ENCODE measurements around the gene LHFPL6. TPM values are rescaled to one million over a fixed set of nuclear protein-coding genes. Genes with fewer than 3 reads are reported as not detected.
"Not testable (repeated sequence)": the region's sequence is repeated elsewhere in the genome, so short reads cannot be mapped to it uniquely, and the experiment has no call there.

LHFPL6 gene
- total and polyA plus RNA-seq, 7 experiments from 2014 or later, result 0.92 TPM; not detected in 6

DNA sequence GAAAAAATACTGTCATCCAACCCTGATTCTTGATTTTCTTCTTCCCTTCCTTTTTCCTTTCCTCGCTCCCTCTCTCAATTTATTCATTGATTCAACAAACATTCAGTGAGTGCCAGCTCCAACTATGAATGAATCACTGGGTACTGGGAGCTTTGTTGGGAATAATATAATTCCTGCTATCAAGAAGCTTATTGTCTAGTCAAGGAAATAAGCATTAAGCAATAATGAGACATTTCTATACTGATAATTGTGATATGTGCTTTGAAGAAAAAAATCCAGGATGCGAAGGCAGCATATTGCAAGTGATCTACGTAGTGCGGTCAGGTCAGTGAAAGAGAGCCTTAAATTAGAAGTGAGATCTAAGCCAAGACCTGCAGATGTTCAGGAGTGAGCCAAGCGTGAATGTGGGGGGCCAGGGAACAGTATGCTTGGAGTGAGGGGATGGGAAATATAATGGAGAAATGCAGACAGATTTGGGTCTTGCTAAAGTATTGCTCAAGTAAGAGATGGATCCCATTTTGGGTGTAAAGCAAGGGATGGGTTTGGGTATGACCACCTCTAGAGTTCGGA, 253.5 kb downstream of the LHFPL6 start:
- H3K27ac Mint-ChIP-seq, result no peak overlapping the region
- ATAC-seq, result no peak
- intact Hi-C loops (cut with micrococcal nuclease), result no loop called here

DNA sequence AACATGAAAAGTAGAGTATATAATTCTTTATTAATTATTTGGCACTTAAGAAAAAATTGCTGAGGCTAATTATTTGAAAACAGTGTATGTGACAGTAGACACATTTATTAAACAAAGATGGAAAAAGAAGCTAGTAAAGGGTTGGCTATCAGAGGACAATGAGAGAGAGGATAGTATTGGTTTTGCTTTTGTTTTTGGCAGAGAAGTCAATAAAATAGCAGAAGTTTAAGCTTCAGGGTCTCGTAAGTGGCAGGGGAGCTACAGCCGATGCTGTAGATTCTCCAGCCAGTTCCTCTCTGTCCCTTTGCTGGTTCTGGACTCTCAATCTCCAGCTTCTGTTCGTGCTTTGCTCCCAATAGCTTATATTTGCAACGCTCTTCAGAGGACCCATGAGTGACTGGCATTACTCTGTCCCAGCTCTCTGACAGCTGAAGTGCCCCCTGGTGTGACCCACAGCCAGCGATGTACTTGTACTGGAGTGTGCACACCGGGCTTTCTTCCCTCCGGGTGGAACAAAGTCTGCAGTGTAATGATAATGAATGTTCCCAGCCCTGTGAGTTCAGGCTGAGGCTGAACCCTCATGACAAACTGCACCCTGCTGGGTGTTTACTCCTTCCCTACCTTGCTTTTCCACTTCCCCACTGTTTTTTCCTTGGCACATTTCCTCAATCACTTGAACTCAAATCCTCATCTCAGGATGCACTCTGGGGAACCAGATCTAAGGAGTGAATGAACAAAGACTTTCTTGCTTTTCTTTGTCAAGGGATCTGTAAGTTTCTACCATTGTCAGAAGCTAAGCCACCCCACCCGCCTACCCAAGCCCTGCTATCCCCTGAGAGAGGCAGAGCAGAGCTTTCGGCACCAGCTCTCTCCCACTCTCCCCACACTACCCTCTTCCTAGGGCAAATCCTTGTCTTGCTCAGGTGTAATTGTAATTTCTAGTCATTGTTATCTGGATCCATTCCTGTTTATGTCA, 254.8 kb downstream of the LHFPL6 start:
- intact Hi-C loops (cut with micrococcal nuclease), result no loop called here
- H3K9me3 Mint-ChIP-seq, result no peaks in the 10 kb centered on the region
- ChIA-PET POLR2A (no interaction called here), CTCF (no interaction called here)
- H3K4me1 ChIP-seq (ENCODE audit: control insufficient read depth in 2 of 2, insufficient read depth in 2 of 2, low read length in 2 of 2), result no peaks in the 10 kb centered on the region
- no peaks in the 10 kb centered on the region for H3K27me3 ChIP-seq (ENCODE audit: control insufficient read depth in 2 of 2, insufficient read depth in 2 of 2, low read length in 2 of 2)
- no peaks in the 10 kb centered on the region for H3K36me3 ChIP-seq (ENCODE audit: control insufficient read depth in 2 of 3, insufficient read depth in 3 of 3, low read length in 3 of 3)
- H3K27me3 Mint-ChIP-seq, result peaks cover 2 to 42% (median 30%) of the 10 kb centered on the region in 5 donors
- no peak for DNase-seq
- H3K27ac Mint-ChIP-seq, result no peak overlapping the region
- H3K4me1 Mint-ChIP-seq, result peaks cover 0 to 5% (median 0%) of the 10 kb centered on the region in 7 donors
- no peak overlapping the region for H3K4me3 ChIP-seq (ENCODE audit: low read length)
- H3K4me3 Mint-ChIP-seq, result no peak overlapping the region
- ATAC-seq, result no peak
- H3K9me3 ChIP-seq (ENCODE audit: control insufficient read depth in 2 of 3, low read length in 3 of 3), result no peaks in the 10 kb centered on the region
- no peaks in the 10 kb centered on the region for H3K36me3 Mint-ChIP-seq
- H3K27ac ChIP-seq (ENCODE audit: low read depth, low read length), result no peak overlapping the region

More for the DNA sequence above, 253.5 kb downstream of the LHFPL6 start:
- POLR2A ChIA-PET, result no interaction called here
- no peak for DNase-seq
- H3K4me3 Mint-ChIP-seq, result no peak overlapping the region
- Histone ChIP-seq H3K27me3 (ENCODE audit: control insufficient read depth in 2 of 2, insufficient read depth in 2 of 2, low read length in 2 of 2) (no peaks in the 10 kb centered on the region), H3K27ac (ENCODE audit: low read depth, low read length) (no peak overlapping the region), H3K9me3 (ENCODE audit: control insufficient read depth in 2 of 3, low read length in 3 of 3) (no peaks in the 10 kb centered on the region), H3K36me3 (ENCODE audit: control insufficient read depth in 2 of 3, insufficient read depth in 3 of 3, low read length in 3 of 3) (no peaks in the 10 kb centered on the region), H3K4me1 (ENCODE audit: control insufficient read depth in 2 of 2, insufficient read depth in 2 of 2, low read length in 2 of 2) (no peaks in the 10 kb centered on the region), H3K4me3 (ENCODE audit: low read length) (no peak overlapping the region)
- H3K36me3 Mint-ChIP-seq, result no peaks in the 10 kb centered on the region
- H3K9me3 Mint-ChIP-seq, result no peaks in the 10 kb centered on the region
- peaks cover 0 to 5% (median 0%) of the 10 kb centered on the region in 7 donors for H3K4me1 Mint-ChIP-seq
- CTCF ChIA-PET, result no interaction called here
- H3K27me3 Mint-ChIP-seq, result peaks cover 2 to 37% (median 29%) of the 10 kb centered on the region in 5 donors

DNA sequence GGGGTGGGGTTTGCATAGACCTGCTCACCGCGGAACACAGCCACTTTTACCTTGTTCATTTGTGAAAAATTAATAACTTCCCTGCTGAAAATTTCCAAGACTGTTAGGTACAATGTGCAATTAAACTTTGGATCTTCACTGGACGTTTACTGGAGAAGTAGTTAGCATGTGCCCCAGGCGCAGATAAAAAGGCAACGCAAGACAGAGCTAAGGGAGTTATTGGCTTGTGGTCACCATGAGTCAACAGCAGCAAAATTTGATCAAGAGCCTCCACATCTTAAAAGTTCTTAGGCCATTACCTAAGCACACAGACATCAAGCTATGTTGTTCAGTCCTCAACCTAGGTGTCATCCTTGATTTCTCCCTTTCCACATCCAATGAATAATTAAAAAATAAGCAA, 257.0 kb downstream of the LHFPL6 start:
- Mint-ChIP-seq H3K9me3 (no peaks in the 10 kb centered on the region), H3K36me3 (no peaks in the 10 kb centered on the region), H3K27me3 (peaks cover 6 to 49% (median 31%) of the 10 kb centered on the region in 5 donors), H3K4me3 (no peak overlapping the region), H3K4me1 (peaks cover 0 to 5% (median 0%) of the 10 kb centered on the region in 7 donors), H3K27ac (no peak overlapping the region)
- CTCF ChIA-PET, result no interaction called here
- Histone ChIP-seq H3K4me1 (ENCODE audit: control insufficient read depth in 2 of 2, insufficient read depth in 2 of 2, low read length in 2 of 2) (no peaks in the 10 kb centered on the region), H3K9me3 (ENCODE audit: control insufficient read depth in 2 of 3, low read length in 3 of 3) (no peaks in the 10 kb centered on the region), H3K4me3 (ENCODE audit: low read length) (no peak overlapping the region), H3K36me3 (ENCODE audit: control insufficient read depth in 2 of 3, insufficient read depth in 3 of 3, low read length in 3 of 3) (no peaks in the 10 kb centered on the region), H3K27me3 (ENCODE audit: control insufficient read depth in 2 of 2, insufficient read depth in 2 of 2, low read length in 2 of 2) (no peaks in the 10 kb centered on the region), H3K27ac (ENCODE audit: low read depth, low read length) (no peak overlapping the region)
- intact Hi-C loops (cut with micrococcal nuclease), result no loop called here
- POLR2A ChIA-PET, result no interaction called here
- no peak for DNase-seq
- no peak for ATAC-seq

DNA sequence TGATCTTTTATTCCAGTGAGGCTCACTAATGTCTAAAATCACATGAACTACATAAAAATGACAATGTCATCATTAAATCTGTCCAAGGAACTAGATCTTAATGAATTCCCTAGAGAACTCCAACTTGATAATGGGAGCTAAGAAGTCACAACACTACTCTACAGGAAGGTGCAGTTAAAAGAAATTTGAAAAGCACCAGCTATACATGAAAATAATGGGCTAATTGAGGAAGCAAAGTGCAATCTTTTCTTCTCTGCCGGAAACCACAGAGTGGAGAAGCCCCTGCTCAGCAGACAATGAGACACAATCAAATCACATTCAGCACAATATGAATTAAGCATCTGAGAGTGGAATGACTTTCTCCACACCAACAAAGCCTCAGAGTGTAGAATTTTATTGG, 261.7 kb downstream of the LHFPL6 start:
- H3K27me3 ChIP-seq (ENCODE audit: control insufficient read depth in 2 of 2, insufficient read depth in 2 of 2, low read length in 2 of 2), result no peaks in the 10 kb centered on the region
- H3K4me3 ChIP-seq (ENCODE audit: low read length), result no peak overlapping the region
- no peaks in the 10 kb centered on the region for H3K36me3 Mint-ChIP-seq
- no peak overlapping the region for H3K27ac ChIP-seq (ENCODE audit: low read depth, low read length)
- ATAC-seq, result no peak
- H3K36me3 ChIP-seq (ENCODE audit: control insufficient read depth in 2 of 3, insufficient read depth in 3 of 3, low read length in 3 of 3), result no peaks in the 10 kb centered on the region
- no peak overlapping the region for H3K4me3 Mint-ChIP-seq
- H3K4me1 ChIP-seq (ENCODE audit: control insufficient read depth in 2 of 2, insufficient read depth in 2 of 2, low read length in 2 of 2), result no peaks in the 10 kb centered on the region
- no peak overlapping the region for H3K27ac Mint-ChIP-seq
- ChIA-PET CTCF (no interaction called here), POLR2A (no interaction called here)
- no peak for DNase-seq
- no peaks in the 10 kb centered on the region for H3K4me1 Mint-ChIP-seq
- H3K9me3 ChIP-seq (ENCODE audit: control insufficient read depth in 2 of 3, low read length in 3 of 3), result no peaks in the 10 kb centered on the region
- intact Hi-C loops (cut with micrococcal nuclease), result no loop called here
- peaks cover 4 to 41% (median 23%) of the 10 kb centered on the region in 5 donors for H3K27me3 Mint-ChIP-seq
- H3K9me3 Mint-ChIP-seq, result no peaks in the 10 kb centered on the region

DNA sequence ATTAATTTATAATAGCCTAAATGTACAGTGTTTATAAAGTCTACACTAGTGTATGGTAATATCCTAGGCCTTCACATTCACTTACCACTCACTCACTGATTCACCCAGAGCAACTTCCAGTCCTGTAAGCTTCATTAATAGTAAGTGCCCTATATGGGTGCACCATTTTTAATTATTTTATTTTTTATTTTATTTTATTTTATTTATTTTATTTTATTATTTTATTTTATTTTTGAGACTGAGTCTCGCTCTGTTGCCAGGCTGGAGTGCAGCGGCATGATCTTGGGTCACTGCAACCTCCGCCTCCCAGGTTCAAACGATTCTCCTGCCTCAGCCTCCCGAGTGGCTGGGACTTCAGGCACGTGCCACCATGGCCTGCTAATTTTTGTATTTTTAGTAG, 264.9 kb downstream of the LHFPL6 start:
- CTCF ChIA-PET, result not testable (repeated sequence)

DNA sequence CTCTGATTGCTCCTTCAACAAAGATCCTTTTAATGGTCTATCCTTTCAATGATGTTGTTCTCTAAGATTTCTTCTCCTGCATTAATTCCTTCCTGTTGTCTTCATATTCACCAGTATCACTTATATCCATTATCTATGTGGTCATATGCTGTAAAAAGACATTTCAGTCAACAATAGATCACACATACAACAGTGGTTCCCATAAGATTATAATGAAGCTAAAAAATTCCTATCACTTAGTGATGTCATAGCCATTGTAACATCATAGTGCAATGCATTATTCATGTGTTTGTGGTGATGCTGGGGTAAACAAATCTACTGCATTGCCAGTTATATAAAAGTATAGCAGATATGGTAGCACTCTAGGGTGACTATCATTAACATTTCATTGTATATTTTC, 266.1 kb downstream of the LHFPL6 start:
- Mint-ChIP-seq H3K9me3 (peaks cover 0 to 15% (median 4%) of the 10 kb centered on the region in 11 donors), H3K27me3 (peaks cover 4 to 21% (median 15%) of the 10 kb centered on the region in 5 donors), H3K4me3 (no peak overlapping the region), H3K36me3 (no peaks in the 10 kb centered on the region), H3K27ac (no peak overlapping the region), H3K4me1 (peaks cover 0 to 2% (median 0%) of the 10 kb centered on the region in 7 donors)
- no peaks in the 10 kb centered on the region for H3K27me3 ChIP-seq (ENCODE audit: control insufficient read depth in 2 of 2, insufficient read depth in 2 of 2, low read length in 2 of 2)
- ATAC-seq (no peak), DNase-seq (no peak)
- ChIA-PET CTCF (no interaction called here), POLR2A (no interaction called here)
- no peaks in the 10 kb centered on the region for H3K9me3 ChIP-seq (ENCODE audit: control insufficient read depth in 2 of 3, low read length in 3 of 3)
- no peaks in the 10 kb centered on the region for H3K36me3 ChIP-seq (ENCODE audit: control insufficient read depth in 2 of 3, insufficient read depth in 3 of 3, low read length in 3 of 3)
- intact Hi-C loops (cut with micrococcal nuclease), result no loop called here
- H3K27ac ChIP-seq (ENCODE audit: low read depth, low read length), result no peak overlapping the region
- no peaks in the 10 kb centered on the region for H3K4me1 ChIP-seq (ENCODE audit: control insufficient read depth in 2 of 2, insufficient read depth in 2 of 2, low read length in 2 of 2)
- H3K4me3 ChIP-seq (ENCODE audit: low read length), result no peak overlapping the region

More for the DNA sequence above, 264.9 kb downstream of the LHFPL6 start:
- H3K4me3 ChIP-seq (ENCODE audit: low read length); H3K36me3 ChIP-seq (ENCODE audit: control insufficient read depth in 2 of 3, insufficient read depth in 3 of 3, low read length in 3 of 3); POLR2A ChIA-PET; H3K27me3 ChIP-seq (ENCODE audit: control insufficient read depth in 2 of 2, insufficient read depth in 2 of 2, low read length in 2 of 2); DNase-seq; H3K9me3 Mint-ChIP-seq; ATAC-seq; H3K4me1 ChIP-seq (ENCODE audit: control insufficient read depth in 2 of 2, insufficient read depth in 2 of 2, low read length in 2 of 2); intact Hi-C loops (cut with micrococcal nuclease); H3K4me1 Mint-ChIP-seq; H3K9me3 ChIP-seq (ENCODE audit: control insufficient read depth in 2 of 3, low read length in 3 of 3); H3K4me3 Mint-ChIP-seq; H3K27ac Mint-ChIP-seq; H3K27ac ChIP-seq (ENCODE audit: low read depth, low read length); H3K36me3 Mint-ChIP-seq: not testable (repeated sequence)
- H3K27me3 Mint-ChIP-seq, result peaks cover 4 to 21% (median 15%) of the 10 kb centered on the region in 5 donors
